Measurements from ENCODE around the gene RALGAPA2.

GRCh38 chr20:20459726-20460125 lies 252.7 kb downstream of the RALGAPA2 start:
- TF ChIP-seq, protein P1, sequence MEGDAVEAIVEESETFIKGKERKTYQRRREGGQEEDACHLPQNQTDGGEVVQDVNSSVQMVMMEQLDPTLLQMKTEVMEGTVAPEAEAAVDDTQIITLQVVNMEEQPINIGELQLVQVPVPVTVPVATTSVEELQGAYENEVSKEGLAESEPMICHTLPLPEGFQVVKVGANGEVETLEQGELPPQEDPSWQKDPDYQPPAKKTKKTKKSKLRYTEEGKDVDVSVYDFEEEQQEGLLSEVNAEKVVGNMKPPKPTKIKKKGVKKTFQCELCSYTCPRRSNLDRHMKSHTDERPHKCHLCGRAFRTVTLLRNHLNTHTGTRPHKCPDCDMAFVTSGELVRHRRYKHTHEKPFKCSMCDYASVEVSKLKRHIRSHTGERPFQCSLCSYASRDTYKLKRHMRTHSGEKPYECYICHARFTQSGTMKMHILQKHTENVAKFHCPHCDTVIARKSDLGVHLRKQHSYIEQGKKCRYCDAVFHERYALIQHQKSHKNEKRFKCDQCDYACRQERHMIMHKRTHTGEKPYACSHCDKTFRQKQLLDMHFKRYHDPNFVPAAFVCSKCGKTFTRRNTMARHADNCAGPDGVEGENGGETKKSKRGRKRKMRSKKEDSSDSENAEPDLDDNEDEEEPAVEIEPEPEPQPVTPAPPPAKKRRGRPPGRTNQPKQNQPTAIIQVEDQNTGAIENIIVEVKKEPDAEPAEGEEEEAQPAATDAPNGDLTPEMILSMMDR (conservative IDR thresholded peaks at IDR 0.05; ENCODE audit: low read length), result no peak
- TF ChIP-seq EZH2phosphoT487 (IDR thresholded peaks at IDR 0.05; ENCODE audit: borderline replicate concordance), result no peak
